Thoracic aorta (tissue), 2 donors: ENCODE results near the gene LRFN3. TPM values are rescaled to one million over a fixed set of nuclear protein-coding genes. Genes with fewer than 3 reads are reported as not detected.
A peak's percentile ranks its signal among the peaks of the same experiment; 100 is the strongest.
"Not testable (repeated sequence)": the region's sequence is repeated elsewhere in the genome, so short reads cannot be mapped to it uniquely, and the experiment has no call there.

Experiments
- ATAC-seq: fragments of 150-250 bp; one replicate; pipeline ENCODE4 v1.8.0; 2017; ENCODE audit warnings: low read depth; ENCODE audit not compliant: insufficient number of reproducible peaks, low FRiP score
- DNase-seq: peaks from one replicate; pipeline ENCODE4 v3.0.0-alpha.2; 2020; ENCODE audit warnings: low spot score
- H3K27ac ChIP-seq, 2 donors: fragments of 200-600 bp; sonication (generic); 1 replicate in 1 of 2; 2 replicates in 1 of 2; pipeline ENCODE4 v1.5.1; 2016; ENCODE audit warnings: mild to moderate bottlenecking in 2 of 2, moderate library complexity in 2 of 2
- H3K27me3 ChIP-seq: fragments of 200-600 bp; sonication (generic); replicated peaks from 2 replicates; pipeline ENCODE4 v1.6.0; 2016; ENCODE audit warnings: mild to moderate bottlenecking; ENCODE audit not compliant: insufficient read depth
- H3K36me3 ChIP-seq: fragments of 200-600 bp; sonication (generic); one replicate; pipeline ENCODE4 v1.5.1; 2016
- H3K4me1 ChIP-seq, 2 donors: fragments of 200-600 bp; sonication (generic); 1 replicate in 1 of 2; 2 replicates in 1 of 2; pipeline versions ENCODE4 v1.5.1 to v1.6.0; 2016; ENCODE audit warnings: low read depth in 2 of 2, mild to moderate bottlenecking in 1 of 2; ENCODE audit not compliant: control insufficient read depth in 1 of 2
- H3K4me3 ChIP-seq: fragments of 200-600 bp; sonication (generic); 2 replicates; pipeline ENCODE4 v1.5.1; 2016; ENCODE audit warnings: mild to moderate bottlenecking
- H3K9me3 ChIP-seq: fragments of 200-600 bp; sonication (generic); 2 replicates; pipeline ENCODE4 v1.5.1; 2016
- total RNA-seq, 2 donors: library from RNA; depleted of rRNA; stranded (reverse); fragments of >200 nt; gene quantifications; one replicate each; pipeline versions ENCODE4 v1.1.0 to v1.2.3, GENCODE V29; 2016
- TF ChIP-seq, protein P1 (sequence below): fragments of 200-600 bp; sonication (generic); IDR thresholded peaks from one replicate; pipeline ENCODE4 v1.5.1; 2019; ENCODE audit warnings: antibody characterized with exemption

The LRFN3 gene
- total RNA-seq, 2 donors from 2014 or later: 14.3 to 26.7 TPM

DNA sequence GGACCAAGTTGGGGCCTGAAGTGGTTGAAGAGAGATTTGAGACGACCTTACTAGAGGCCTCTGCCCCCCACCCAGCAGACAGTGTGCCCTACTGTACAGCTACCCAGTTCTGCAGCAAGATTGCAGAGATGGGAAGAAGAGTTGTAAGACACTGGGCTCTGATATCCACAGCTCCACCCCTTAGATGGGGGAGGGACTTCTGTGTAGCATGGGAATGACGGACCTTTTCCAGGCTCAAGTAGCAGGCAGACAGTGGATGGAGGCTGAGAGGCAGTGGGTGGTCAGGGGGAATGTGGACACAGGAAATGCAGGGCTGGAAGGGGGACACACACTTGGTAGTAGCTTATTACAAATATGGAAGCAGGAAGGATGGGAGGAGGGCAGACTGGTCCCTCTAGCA lies 13.0 kb downstream of the LRFN3 start:
- no peak for DNase-seq
- Histone ChIP-seq H3K9me3 (no peaks in the 10 kb centered on the region), H3K36me3 (no peaks in the 10 kb centered on the region), H3K27ac (no peak overlapping the region), H3K27me3 (no peaks in the 10 kb centered on the region), H3K4me3 (no peak overlapping the region), H3K4me1 (no peaks in the 10 kb centered on the region)
- no peak for ATAC-seq
- TF ChIP-seq, protein P1, sequence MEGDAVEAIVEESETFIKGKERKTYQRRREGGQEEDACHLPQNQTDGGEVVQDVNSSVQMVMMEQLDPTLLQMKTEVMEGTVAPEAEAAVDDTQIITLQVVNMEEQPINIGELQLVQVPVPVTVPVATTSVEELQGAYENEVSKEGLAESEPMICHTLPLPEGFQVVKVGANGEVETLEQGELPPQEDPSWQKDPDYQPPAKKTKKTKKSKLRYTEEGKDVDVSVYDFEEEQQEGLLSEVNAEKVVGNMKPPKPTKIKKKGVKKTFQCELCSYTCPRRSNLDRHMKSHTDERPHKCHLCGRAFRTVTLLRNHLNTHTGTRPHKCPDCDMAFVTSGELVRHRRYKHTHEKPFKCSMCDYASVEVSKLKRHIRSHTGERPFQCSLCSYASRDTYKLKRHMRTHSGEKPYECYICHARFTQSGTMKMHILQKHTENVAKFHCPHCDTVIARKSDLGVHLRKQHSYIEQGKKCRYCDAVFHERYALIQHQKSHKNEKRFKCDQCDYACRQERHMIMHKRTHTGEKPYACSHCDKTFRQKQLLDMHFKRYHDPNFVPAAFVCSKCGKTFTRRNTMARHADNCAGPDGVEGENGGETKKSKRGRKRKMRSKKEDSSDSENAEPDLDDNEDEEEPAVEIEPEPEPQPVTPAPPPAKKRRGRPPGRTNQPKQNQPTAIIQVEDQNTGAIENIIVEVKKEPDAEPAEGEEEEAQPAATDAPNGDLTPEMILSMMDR: no peak

DNA sequence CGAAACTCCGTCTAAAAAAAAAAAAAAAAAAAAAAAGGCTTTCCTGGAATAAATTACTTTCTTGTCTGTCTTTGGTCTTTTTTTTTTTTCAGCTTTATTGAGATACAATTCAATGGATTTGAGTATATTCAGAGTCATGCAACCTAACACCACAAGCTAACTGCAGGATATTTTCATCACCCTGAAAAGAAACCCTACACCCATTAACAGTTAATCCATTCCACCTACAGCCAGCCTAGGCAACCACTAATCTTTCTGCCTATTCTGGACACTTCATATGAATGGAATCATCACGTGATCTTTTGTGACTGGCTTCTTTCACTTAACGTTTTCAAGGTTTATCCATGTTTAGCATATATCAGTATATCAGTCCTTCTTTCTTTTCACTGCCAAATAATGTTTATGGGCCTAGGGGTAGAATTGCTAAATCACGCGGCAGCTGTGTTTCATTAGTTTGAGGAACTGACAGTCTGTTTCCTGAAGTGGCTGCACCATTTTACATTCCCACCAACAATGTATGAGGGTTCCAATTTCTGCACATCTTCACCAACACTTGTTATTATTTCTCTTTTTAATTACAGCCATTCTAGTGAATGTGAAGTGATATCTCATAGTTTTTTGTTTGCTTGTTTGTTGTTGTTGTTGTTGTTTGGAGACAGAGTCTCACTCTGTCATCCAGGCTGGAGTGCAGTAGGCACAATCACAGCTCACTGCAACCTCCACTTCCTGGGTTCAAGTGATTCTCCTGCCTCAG lies 19.9 kb downstream of the LRFN3 start:
- Histone ChIP-seq H3K4me1 (peaks cover 0 to 14% of the 10 kb centered on the region in 2 donors), H3K4me3 (no peak overlapping the region), H3K36me3 (no peaks in the 10 kb centered on the region), H3K9me3 (no peaks in the 10 kb centered on the region), H3K27me3 (no peaks in the 10 kb centered on the region), H3K27ac (no peak overlapping the region)
- TF ChIP-seq, protein P1: no peak
- DNase-seq: no peak
- no peak for ATAC-seq

DNA sequence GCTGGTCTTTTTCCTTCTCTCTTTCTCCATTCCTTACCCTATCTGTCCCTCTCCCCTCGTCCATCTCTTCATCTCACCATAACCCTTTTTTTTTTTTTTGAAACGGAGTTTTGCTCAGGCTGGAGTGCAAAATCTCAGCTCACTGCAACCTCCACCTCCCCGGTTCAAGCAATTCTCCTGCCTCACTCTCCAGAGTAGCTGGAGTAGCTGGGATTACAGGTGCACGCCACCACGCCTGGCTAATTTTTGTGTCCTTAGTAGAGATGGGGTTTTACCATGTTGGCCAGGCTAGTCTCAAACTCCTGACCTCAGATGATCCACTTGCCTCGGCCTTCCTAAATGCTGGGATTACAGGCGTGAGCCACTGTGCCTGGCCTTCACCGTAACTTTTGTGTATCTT lies 21.2 kb downstream of the LRFN3 start:
- not testable (repeated sequence) for ATAC-seq, H3K27ac ChIP-seq, H3K36me3 ChIP-seq, DNase-seq, H3K4me3 ChIP-seq, H3K9me3 ChIP-seq, H3K27me3 ChIP-seq
- peaks cover 0 to 14% of the 10 kb centered on the region in 2 donors for H3K4me1 ChIP-seq

DNA sequence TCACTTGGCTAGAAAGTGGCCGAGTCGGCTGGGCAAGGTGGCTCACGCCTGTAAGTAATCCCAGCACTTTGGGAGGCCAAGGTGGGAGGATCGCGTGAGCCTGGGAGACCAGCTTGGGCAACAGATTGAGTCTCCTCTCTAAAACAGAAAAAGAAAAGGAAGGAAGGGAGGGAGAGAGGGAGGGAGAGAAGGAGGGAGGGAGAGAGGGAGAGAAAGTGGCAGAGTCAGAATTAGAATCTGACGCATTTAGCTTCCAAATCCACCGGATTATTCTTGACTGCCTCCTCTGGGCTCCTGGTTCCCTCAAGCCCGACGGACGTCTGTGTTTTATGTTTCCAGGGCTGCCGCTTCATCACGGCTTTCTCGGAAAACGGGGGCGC lies 22.5 kb downstream of the LRFN3 start:
- TF ChIP-seq, protein P1: no peak
- H3K4me3 ChIP-seq: peak overlapping the region; percentile 55

DNA sequence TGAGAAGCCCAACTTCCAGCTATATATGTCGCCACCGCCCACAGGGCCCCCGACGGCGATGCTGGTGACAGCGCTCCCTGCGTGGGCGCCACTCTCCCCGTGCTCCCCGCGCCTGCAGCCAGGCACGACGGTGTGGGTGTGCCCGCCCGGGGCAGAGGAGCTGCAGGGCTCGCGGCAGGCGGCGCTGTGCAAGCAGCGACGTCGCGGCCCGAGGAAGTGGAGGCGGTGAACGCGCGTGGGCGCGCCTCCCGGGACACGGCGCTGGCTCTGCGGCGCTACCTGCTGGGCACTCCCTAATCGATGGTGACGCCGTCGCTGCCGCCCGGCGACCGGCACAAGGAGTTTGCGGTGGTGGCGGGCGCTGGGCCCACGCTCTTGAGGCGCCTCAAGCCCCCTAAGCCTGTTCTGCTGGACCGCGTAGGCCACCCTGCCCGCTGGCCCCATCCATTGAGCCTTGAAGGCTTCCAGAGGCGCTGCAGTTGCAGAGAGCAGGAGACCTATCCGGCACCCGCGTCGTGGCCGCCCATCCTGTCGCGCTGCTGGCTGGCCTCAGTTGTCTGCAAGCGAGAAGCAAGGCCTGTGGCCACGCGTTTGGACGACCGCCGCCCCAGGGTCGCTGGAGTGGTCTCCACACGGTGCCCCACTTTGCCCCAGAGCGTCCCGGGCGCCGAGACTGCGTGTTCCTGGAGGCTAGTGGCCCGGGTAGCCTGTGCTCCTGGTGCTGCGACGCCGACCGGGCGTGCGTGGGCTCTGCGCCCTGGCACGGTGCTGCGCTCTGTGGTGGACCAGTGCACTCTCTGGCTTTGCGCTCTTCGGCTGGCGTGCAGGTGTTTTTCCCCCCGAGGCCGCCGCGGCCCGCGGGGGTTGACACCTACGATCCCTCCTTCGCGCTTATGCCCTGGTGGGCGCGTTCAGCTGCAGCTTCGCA lies 23.1 kb downstream of the LRFN3 start:
- no peak for ATAC-seq
- H3K4me3 ChIP-seq: peak overlapping the region; percentile 55

More for the DNA sequence above, 22.5 kb downstream of the LRFN3 start:
- H3K36me3 ChIP-seq: no peaks in the 10 kb centered on the region
- peaks cover 0 to 14% of the 10 kb centered on the region in 2 donors for H3K4me1 ChIP-seq
- no peak overlapping the region for H3K27ac ChIP-seq
- ATAC-seq (no peak), DNase-seq (no peak)
- no peaks in the 10 kb centered on the region for H3K9me3 ChIP-seq
- H3K27me3 ChIP-seq: no peaks in the 10 kb centered on the region

More for the DNA sequence above, 23.1 kb downstream of the LRFN3 start:
- no peak overlapping the region for H3K27ac ChIP-seq
- no peak for DNase-seq
- H3K4me1 ChIP-seq: peaks cover 0 to 14% of the 10 kb centered on the region in 2 donors
- no peaks in the 10 kb centered on the region for H3K36me3 ChIP-seq
- H3K9me3 ChIP-seq: no peaks in the 10 kb centered on the region
- TF ChIP-seq, protein P1: no peak
- H3K27me3 ChIP-seq: no peaks in the 10 kb centered on the region
